HUDEP-2 (cell line): ENCODE results near the gene UBB.

Source experiments
- DNase-seq, 76 experiments: peaks; one replicate each; lab custom pipeline; 2025; ENCODE audit not compliant: unreplicated experiment in 76 of 76; lab: John Stamatoyannopoulos, UW

Gene UBB

GRCh38 chr17:16417399-16417798, 36.5 kb downstream of the UBB start:
- DNase-seq, result no peak

- no peak for DNase-seq
Observed at GRCh38 chr17:16417896-16418684, 37.2 kb downstream of the UBB start.

GRCh38 chr17:16418685-16419068, 37.8 kb downstream of the UBB start:
- peak in 2 of 76 experiments; percentile 16 to 18 for DNase-seq

- DNase-seq, result peak in 56 of 76 experiments; percentile 18 to 82 (median 46)
Observed at GRCh38 chr17:16419074-16419928, 38.4 kb downstream of the UBB start.

- DNase-seq, result peak in 11 of 76 experiments; percentile 7 to 40 (median 27)
Observed at GRCh38 chr17:16419929-16420271, 39.0 kb downstream of the UBB start.

GRCh38 chr17:16422416-16422815, 41.5 kb downstream of the UBB start:
- no peak for DNase-seq

GRCh38 chr17:16423226-16423872, 42.5 kb downstream of the UBB start:
- no peak for DNase-seq

- DNase-seq, result no peak
Observed at GRCh38 chr17:16425202-16425601, 44.3 kb downstream of the UBB start.

GRCh38 chr17:16425698-16426659, 45.1 kb downstream of the UBB start:
- DNase-seq, result no peak

- DNase-seq, result no peak
Observed at GRCh38 chr17:16427020-16427419, 46.1 kb downstream of the UBB start.

GRCh38 chr17:16428098-16428882, 47.4 kb downstream of the UBB start:
- DNase-seq, result peak in 62 of 76 experiments; percentile 18 to 78 (median 60)

GRCh38 chr17:16429083-16429482, 48.2 kb downstream of the UBB start:
- no peak for DNase-seq

GRCh38 chr17:16430650-16431049, 49.8 kb downstream of the UBB start:
- no peak for DNase-seq

- DNase-seq, result no peak
Observed at GRCh38 chr17:16432017-16432416, 51.1 kb downstream of the UBB start.
